Breast epithelium (tissue), 4 donors: ENCODE data around the gene GNAT3. TPM values are rescaled to one million over a fixed set of nuclear protein-coding genes. Genes with fewer than 3 reads are reported as not detected.

Source experiments
- DNase-seq, 2 donors: peaks; one replicate each; pipeline ENCODE4 v3.0.0-alpha.2; 2019; ENCODE audit warnings: low spot score in 2 of 2
- H3K27ac ChIP-seq, 2 donors: fragments of 200-600 bp; sonication (generic) in 1 of 2; one replicate each; pipeline ENCODE4 v1.5.1; 2016 to 2019; ENCODE audit warnings: mild to moderate bottlenecking in 1 of 2
- H3K27me3 ChIP-seq, 2 donors: fragments of 200-600 bp; sonication (generic) in 1 of 2; one replicate each; pipeline versions ENCODE4 v1.5.1 to v1.6.0; 2017 to 2019; ENCODE audit warnings: control low read depth in 1 of 2, mild to moderate bottlenecking in 1 of 2
- H3K36me3 ChIP-seq: fragments of 200-600 bp; one replicate; pipeline ENCODE4 v1.5.1; 2019
- H3K4me1 ChIP-seq, 2 donors: fragments of 200-600 bp; sonication (generic); one replicate each; pipeline ENCODE4 v1.5.1; 2016 to 2019; ENCODE audit warnings: control low read depth in 1 of 2
- H3K4me3 ChIP-seq, 3 donors: fragments of 200-600 bp; sonication (generic); 1 replicate in 2 of 3; 2 replicates in 1 of 3; pipeline ENCODE4 v1.5.1; 2016 to 2019; ENCODE audit warnings: mild to moderate bottlenecking in 3 of 3, moderate library complexity in 2 of 3
- H3K9me3 ChIP-seq, 2 donors: fragments of 200-600 bp; sonication (generic) in 1 of 2; one replicate each; pipeline ENCODE4 v1.5.1; 2016 to 2019; ENCODE audit warnings: control low read depth in 1 of 2
- POLR2A ChIP-seq: fragments of 450-650 bp; IDR thresholded peaks from one replicate; pipeline ENCODE4 v1.6.1; 2016; ENCODE audit warnings: antibody characterized with exemption, mild to moderate bottlenecking, moderate library complexity
- POLR2AphosphoS5 ChIP-seq, 3 donors: sonication (generic); formaldehyde crosslinking; IDR thresholded peaks; one replicate each; pipeline ENCODE4 v1.6.1; 2017; ENCODE audit warnings: antibody characterized with exemption in 3 of 3
- intact Hi-C: fragments of 100-400 bp; cut with DNase I; formaldehyde crosslinking; loops from one replicate; pipeline ENCODE4 v1.15.1; 2023; ENCODE audit warnings: low total_unique reads
- total RNA-seq, 3 donors: library from RNA; depleted of rRNA; stranded (reverse); fragments of >200 nt; gene quantifications; one replicate each; pipeline ENCODE4 v1.1.0, GENCODE V29; 2016
- TF ChIP-seq, protein P1 (sequence below), 3 donors: fragments of 450-650 bp; IDR thresholded peaks; one replicate each; pipeline ENCODE4 v1.5.1; 2016 to 2017; ENCODE audit warnings: antibody characterized with exemption in 3 of 3, mild to moderate bottlenecking in 3 of 3, moderate library complexity in 3 of 3

Gene GNAT3
- total RNA-seq, 3 donors from 2014 or later, result not detected

DNA sequence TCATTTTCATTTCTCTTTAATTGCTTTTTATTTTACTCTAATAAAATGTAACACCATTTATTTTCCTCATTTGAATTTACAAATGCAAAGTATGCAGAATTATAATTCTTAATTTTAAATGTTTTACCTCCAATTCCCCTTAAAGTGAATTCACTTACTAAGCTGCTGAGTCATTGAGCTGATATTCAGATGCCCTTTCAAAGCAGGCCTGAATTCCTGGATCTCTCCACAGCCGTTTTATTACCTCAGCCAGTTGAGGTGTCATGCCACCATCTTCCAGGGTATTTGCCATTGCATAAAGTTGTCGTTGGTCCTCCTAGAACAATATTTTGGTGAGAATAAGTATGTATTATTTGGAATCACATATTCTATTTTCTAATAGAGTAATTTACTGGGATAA is 33.2 kb downstream of the GNAT3 start:
- H3K27ac ChIP-seq, result no peak overlapping the region
- no peaks in the 10 kb centered on the region for H3K36me3 ChIP-seq
- no peak for TF ChIP-seq POLR2AphosphoS5 (IDR thresholded peaks at IDR 0.05)
- TF ChIP-seq, protein P1, sequence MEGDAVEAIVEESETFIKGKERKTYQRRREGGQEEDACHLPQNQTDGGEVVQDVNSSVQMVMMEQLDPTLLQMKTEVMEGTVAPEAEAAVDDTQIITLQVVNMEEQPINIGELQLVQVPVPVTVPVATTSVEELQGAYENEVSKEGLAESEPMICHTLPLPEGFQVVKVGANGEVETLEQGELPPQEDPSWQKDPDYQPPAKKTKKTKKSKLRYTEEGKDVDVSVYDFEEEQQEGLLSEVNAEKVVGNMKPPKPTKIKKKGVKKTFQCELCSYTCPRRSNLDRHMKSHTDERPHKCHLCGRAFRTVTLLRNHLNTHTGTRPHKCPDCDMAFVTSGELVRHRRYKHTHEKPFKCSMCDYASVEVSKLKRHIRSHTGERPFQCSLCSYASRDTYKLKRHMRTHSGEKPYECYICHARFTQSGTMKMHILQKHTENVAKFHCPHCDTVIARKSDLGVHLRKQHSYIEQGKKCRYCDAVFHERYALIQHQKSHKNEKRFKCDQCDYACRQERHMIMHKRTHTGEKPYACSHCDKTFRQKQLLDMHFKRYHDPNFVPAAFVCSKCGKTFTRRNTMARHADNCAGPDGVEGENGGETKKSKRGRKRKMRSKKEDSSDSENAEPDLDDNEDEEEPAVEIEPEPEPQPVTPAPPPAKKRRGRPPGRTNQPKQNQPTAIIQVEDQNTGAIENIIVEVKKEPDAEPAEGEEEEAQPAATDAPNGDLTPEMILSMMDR (IDR thresholded peaks at IDR 0.05), result no peak
- no peak for TF ChIP-seq POLR2A
- no peaks in the 10 kb centered on the region for H3K4me1 ChIP-seq
- no peaks in the 10 kb centered on the region for H3K27me3 ChIP-seq
- no peak for DNase-seq
- intact Hi-C loops, result no loop called here
- no peaks in the 10 kb centered on the region for H3K9me3 ChIP-seq
- H3K4me3 ChIP-seq, result no peak overlapping the region

DNA sequence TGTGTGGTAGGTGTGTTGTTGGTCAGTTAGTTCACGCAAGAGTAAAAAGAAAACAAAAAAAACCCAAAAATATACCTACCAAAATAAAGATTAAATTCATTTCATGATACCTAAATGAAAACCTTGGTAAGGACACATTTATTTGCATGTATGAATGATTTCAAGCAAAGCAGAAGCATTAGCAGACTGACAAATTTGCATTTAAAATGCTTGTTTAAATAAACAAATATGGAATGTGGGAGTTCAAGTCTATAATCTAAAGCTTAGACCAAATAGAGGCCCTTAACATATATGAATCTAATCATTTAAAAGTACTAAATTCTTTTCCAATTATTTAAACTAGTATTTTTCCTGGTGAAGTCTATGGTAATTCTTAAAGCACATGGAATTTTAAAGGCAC is 35.8 kb downstream of the GNAT3 start:
- intact Hi-C loops, result no loop called here
- H3K9me3 ChIP-seq, result no peaks in the 10 kb centered on the region
- H3K27me3 ChIP-seq, result no peaks in the 10 kb centered on the region
- TF ChIP-seq, protein P1 (IDR thresholded peaks at IDR 0.05), result no peak
- TF ChIP-seq POLR2A, result no peak
- no peak for TF ChIP-seq POLR2AphosphoS5 (IDR thresholded peaks at IDR 0.05)
- H3K27ac ChIP-seq, result no peak overlapping the region
- H3K4me1 ChIP-seq, result no peaks in the 10 kb centered on the region
- no peaks in the 10 kb centered on the region for H3K36me3 ChIP-seq
- H3K4me3 ChIP-seq, result no peak overlapping the region
- no peak for DNase-seq

GRCh38 chr7:80475383-80475782 is 36.5 kb downstream of the GNAT3 start:
- DNase-seq, result no peak
- H3K4me1 ChIP-seq, result no peaks in the 10 kb centered on the region
- no peak overlapping the region for H3K4me3 ChIP-seq
- no peaks in the 10 kb centered on the region for H3K27me3 ChIP-seq
- TF ChIP-seq POLR2A, result no peak
- TF ChIP-seq, protein P1 (IDR thresholded peaks at IDR 0.05), result no peak
- no peak for TF ChIP-seq POLR2AphosphoS5 (IDR thresholded peaks at IDR 0.05)
- no peaks in the 10 kb centered on the region for H3K9me3 ChIP-seq
- H3K27ac ChIP-seq, result no peak overlapping the region
- intact Hi-C loops, result no loop called here
- H3K36me3 ChIP-seq, result no peaks in the 10 kb centered on the region

GRCh38 chr7:80473751-80474150 is 38.1 kb downstream of the GNAT3 start:
- no peaks in the 10 kb centered on the region for H3K27me3 ChIP-seq
- intact Hi-C loops, result no loop called here
- H3K27ac ChIP-seq, result no peak overlapping the region
- H3K36me3 ChIP-seq, result no peaks in the 10 kb centered on the region
- H3K4me3 ChIP-seq, result no peak overlapping the region
- H3K9me3 ChIP-seq, result no peaks in the 10 kb centered on the region
- DNase-seq, result no peak
- TF ChIP-seq, protein P1 (IDR thresholded peaks at IDR 0.05), result no peak
- no peak for TF ChIP-seq POLR2AphosphoS5 (IDR thresholded peaks at IDR 0.05)
- TF ChIP-seq POLR2A, result no peak
- H3K4me1 ChIP-seq, result no peaks in the 10 kb centered on the region

- H3K4me1 ChIP-seq, result no peaks in the 10 kb centered on the region
- H3K4me3 ChIP-seq, result no peak overlapping the region
- TF ChIP-seq POLR2A (no peak), POLR2AphosphoS5 (IDR thresholded peaks at IDR 0.05) (no peak)
- TF ChIP-seq, protein P1 (IDR thresholded peaks at IDR 0.05), result no peak
- H3K36me3 ChIP-seq, result no peaks in the 10 kb centered on the region
- H3K9me3 ChIP-seq, result no peaks in the 10 kb centered on the region
- H3K27ac ChIP-seq, result no peak overlapping the region
- intact Hi-C loops, result no loop called here
- no peak for DNase-seq
- no peaks in the 10 kb centered on the region for H3K27me3 ChIP-seq
These were observed 39.2 kb downstream of the GNAT3 start for GRCh38 chr7:80472491-80473200.
